Vagina (tissue), 2 donors: Measurements from ENCODE around the gene C1QTNF1. TPM values are rescaled to one million over a fixed set of nuclear protein-coding genes. Genes with fewer than 3 reads are reported as not detected.
A peak's percentile ranks its signal among the peaks of the same experiment; 100 is the strongest.
"Not testable (repeated sequence)": the region's sequence is repeated elsewhere in the genome, so short reads cannot be mapped to it uniquely, and the experiment has no call there.

Experiments
- DNase-seq, 2 donors: peaks; one replicate each; pipeline ENCODE4 v3.0.0-alpha.2; 2017; ENCODE audit errors: extremely low spot score in 2 of 2
- H3K27ac ChIP-seq: fragments of 200-600 bp; sonication (generic); one replicate; pipeline ENCODE4 v1.5.1; 2019
- H3K27me3 ChIP-seq: fragments of 200-600 bp; sonication (generic); one replicate; pipeline ENCODE4 v1.5.1; 2019
- H3K36me3 ChIP-seq, 2 donors: fragments of 200-600 bp; sonication (generic); one replicate each; pipeline ENCODE4 v1.5.1; 2017 to 2019
- H3K4me1 ChIP-seq: fragments of 200-600 bp; sonication (generic); one replicate; pipeline ENCODE4 v1.5.1; 2019
- H3K4me3 ChIP-seq, 2 donors: fragments of 200-600 bp; sonication (generic); 1 replicate in 1 of 2; 2 replicates in 1 of 2; pipeline ENCODE4 v1.5.1; 2016 to 2019
- H3K9me3 ChIP-seq: fragments of 200-600 bp; sonication (generic); one replicate; pipeline ENCODE4 v1.5.1; 2019
- POLR2A ChIP-seq, 2 donors: fragments of 450-650 bp; IDR thresholded peaks; one replicate each; pipeline ENCODE4 v1.6.1; 2017; ENCODE audit warnings: antibody characterized with exemption in 2 of 2, mild to moderate bottlenecking in 2 of 2, moderate library complexity in 2 of 2
- POLR2AphosphoS5 ChIP-seq, 2 donors: sonication (generic); formaldehyde crosslinking; IDR thresholded peaks; one replicate each; pipeline ENCODE4 v1.9.0; 2017; ENCODE audit warnings: antibody characterized with exemption in 2 of 2, mild to moderate bottlenecking in 2 of 2, low read depth in 1 of 2; ENCODE audit not compliant: insufficient read depth in 1 of 2
- intact Hi-C: fragments of 100-400 bp; cut with DNase I; formaldehyde crosslinking; loops from one replicate; pipeline ENCODE4 v1.15.1; 2023
- total RNA-seq: library from RNA; depleted of rRNA; stranded (reverse); fragments of >200 nt; gene quantifications from one replicate; pipeline ENCODE4 v1.2.3, GENCODE V29; 2016
- TF ChIP-seq, protein P1 (sequence below), 3 experiments: fragments of 450-650 bp in 2 of 3; fragments of 200-600 bp in 1 of 3; sonication (generic) in 1 of 3; IDR thresholded peaks; one replicate each; pipeline ENCODE4 v1.5.1; 2017 to 2019; ENCODE audit warnings: antibody characterized with exemption in 3 of 3, mild to moderate bottlenecking in 2 of 3, moderate library complexity in 2 of 3

C1QTNF1 gene
- total RNA-seq, 1 donor from 2014 or later = 30.7 TPM

DNA sequence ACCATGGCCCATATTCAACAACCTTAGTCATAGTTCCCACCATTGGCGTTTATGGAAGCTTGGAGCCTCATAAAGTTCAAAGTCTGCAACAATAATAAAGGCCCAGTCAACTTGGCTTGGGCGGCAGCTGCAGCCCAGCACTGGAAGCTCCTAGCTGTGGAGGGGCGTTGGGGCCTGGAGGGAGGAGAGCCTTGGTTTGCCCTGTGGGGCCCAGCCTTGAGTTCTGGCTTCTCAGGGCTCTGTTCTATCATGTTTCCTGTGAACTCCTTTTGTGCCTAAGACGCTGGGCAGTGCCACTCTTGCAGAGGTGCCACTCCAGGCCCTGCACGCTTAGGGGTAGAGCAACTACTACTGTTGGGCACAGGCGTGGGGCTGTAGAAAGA lies 49.7 kb downstream of the C1QTNF1 start:
- no peak for TF ChIP-seq POLR2A (IDR thresholded peaks at IDR 0.05)
- TF ChIP-seq, protein P1, sequence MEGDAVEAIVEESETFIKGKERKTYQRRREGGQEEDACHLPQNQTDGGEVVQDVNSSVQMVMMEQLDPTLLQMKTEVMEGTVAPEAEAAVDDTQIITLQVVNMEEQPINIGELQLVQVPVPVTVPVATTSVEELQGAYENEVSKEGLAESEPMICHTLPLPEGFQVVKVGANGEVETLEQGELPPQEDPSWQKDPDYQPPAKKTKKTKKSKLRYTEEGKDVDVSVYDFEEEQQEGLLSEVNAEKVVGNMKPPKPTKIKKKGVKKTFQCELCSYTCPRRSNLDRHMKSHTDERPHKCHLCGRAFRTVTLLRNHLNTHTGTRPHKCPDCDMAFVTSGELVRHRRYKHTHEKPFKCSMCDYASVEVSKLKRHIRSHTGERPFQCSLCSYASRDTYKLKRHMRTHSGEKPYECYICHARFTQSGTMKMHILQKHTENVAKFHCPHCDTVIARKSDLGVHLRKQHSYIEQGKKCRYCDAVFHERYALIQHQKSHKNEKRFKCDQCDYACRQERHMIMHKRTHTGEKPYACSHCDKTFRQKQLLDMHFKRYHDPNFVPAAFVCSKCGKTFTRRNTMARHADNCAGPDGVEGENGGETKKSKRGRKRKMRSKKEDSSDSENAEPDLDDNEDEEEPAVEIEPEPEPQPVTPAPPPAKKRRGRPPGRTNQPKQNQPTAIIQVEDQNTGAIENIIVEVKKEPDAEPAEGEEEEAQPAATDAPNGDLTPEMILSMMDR (IDR thresholded peaks at IDR 0.05) = no peak
- TF ChIP-seq POLR2AphosphoS5 (IDR thresholded peaks at IDR 0.05; ENCODE audit: insufficient read depth in 1 of 2, low read depth in 1 of 2) = no peak
- no peak for DNase-seq
- intact Hi-C loops = no loop called here
- peak overlapping the region in 1 of 2 donors; percentile 92 for H3K4me3 ChIP-seq
- no peaks in the 10 kb centered on the region for H3K27me3 ChIP-seq
- H3K27ac ChIP-seq = peak overlapping the region; percentile 90
- peaks cover 0 to 9% of the 10 kb centered on the region in 2 donors for H3K36me3 ChIP-seq
- no peaks in the 10 kb centered on the region for H3K9me3 ChIP-seq
- H3K4me1 ChIP-seq = peaks cover 28% of the 10 kb centered on the region

DNA sequence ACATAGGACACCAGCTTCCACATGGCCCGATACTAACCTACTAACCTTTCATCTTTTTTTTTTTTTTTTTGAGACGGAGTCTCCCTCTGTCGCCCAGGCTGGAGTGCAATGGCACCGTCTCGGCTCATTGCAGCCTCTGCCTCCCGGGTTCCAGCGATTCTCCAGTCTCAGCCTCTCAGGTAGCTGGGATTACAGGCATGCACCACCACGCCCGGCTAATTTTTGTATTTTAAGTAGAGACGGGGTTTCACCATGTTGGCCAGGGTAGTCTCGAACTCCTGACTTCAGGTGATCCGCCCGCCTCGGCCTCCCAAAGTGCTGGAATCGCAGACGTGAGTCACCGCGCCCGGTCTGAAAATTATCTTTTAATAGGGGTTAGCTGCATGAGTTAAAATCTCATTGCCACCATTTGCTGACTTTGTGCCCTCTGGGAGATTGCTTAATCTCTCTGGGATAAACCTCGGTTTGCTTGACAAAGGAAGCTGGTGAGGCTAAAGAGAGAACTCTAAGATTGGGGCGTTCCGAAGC lies 50.2 kb downstream of the C1QTNF1 start:
- peak; percentile 16 to 68 for TF ChIP-seq POLR2AphosphoS5 (IDR thresholded peaks at IDR 0.05; ENCODE audit: insufficient read depth in 1 of 2, low read depth in 1 of 2)
- intact Hi-C loops, H3K9me3 ChIP-seq, H3K27me3 ChIP-seq, DNase-seq, H3K36me3 ChIP-seq: not testable (repeated sequence)
- Histone ChIP-seq H3K4me3 (peak overlapping the region; percentile 91 to 92), H3K27ac (peak overlapping the region; percentile 90), H3K4me1 (peaks cover 28% of the 10 kb centered on the region)

DNA sequence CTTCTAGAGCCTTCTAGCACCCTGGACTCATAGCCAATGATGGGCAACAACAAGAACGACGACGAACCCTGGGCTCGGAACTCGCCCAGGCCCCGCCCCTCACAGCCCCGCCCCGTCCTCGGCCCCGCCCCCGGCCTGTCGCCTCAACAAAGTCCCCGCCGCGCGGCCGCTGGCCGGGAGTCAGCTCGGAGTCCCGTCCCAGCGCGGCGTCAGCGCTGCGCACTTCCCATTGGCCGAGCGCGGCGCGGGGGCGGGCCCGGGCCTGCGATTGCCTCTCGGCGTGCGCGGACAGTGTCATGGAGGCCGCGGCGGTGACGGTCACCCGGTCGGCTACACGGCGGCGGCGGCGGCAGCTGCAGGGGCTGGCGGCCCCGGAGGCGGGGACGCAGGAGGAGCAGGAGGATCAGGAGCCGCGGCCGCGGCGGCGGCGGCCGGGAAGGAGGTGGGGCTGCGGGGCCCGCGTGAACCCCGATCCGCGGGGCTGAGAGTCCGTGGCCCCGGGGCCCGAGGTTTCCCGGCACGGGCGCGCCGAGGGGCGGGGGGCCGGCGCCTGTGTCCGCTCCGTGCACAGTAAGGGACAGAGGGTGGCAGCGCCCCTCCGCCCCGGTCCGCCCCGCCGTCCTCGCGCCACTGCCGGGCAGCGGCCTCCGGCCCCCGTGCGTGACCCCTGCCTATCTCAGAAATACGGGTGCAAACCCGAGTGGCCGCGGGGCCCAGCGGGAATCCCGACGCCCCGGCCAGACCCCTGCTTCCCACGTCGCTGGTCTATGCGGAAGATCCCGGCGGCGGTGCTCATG lies 50.9 kb downstream of the C1QTNF1 start, which contains the start of gene ENGASE:
Gene ENGASE, plus strand, starts transcription at position 176 of the 797 bp plus-strand sequence. Its CDS starts 121 bp downstream, at position 297.
- Histone ChIP-seq H3K4me3 (peak within 1 kb of the TSS; percentile 91 to 92), H3K36me3 (peaks cover 0 to 14% of the 10 kb centered on the region in 2 donors), H3K27me3 (no peaks in the 10 kb centered on the region), H3K9me3 (no peaks in the 10 kb centered on the region), H3K27ac (peak within 1 kb of the TSS; percentile 90), H3K4me1 (peaks cover 28% of the 10 kb centered on the region)
- intact Hi-C loops = no loop called here
- TF ChIP-seq POLR2AphosphoS5 (IDR thresholded peaks at IDR 0.05; ENCODE audit: insufficient read depth in 1 of 2, low read depth in 1 of 2) (peak in 1 of 2 donors; percentile 3), POLR2A (IDR thresholded peaks at IDR 0.05) (peak in 1 of 2 donors; percentile 53)
- TF ChIP-seq, protein P1 (IDR thresholded peaks at IDR 0.05) = no peak
- no peak for DNase-seq

DNA sequence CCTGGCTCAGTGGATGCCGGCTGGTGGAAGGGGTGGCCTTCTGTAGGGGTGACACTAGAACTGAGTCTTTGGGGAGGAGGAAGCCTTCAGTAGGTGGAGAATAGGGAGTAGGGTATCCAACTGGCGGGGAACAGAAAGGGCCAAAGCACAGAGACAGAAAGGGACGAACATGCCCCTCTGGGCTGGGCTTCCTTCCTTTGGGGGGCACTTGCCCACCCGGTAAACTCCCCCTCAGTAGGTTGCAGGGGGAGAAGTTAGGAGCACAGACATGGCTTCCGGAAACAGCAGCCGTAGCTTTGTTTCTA lies 51.4 kb downstream of the C1QTNF1 start:
- Histone ChIP-seq H3K4me1 (peaks cover 28% of the 10 kb centered on the region), H3K36me3 (peaks cover 0 to 19% of the 10 kb centered on the region in 2 donors), H3K27ac (peak overlapping the region; percentile 90), H3K9me3 (no peaks in the 10 kb centered on the region), H3K27me3 (no peaks in the 10 kb centered on the region), H3K4me3 (peak overlapping the region; percentile 91 to 92)
- no peak for DNase-seq
- TF ChIP-seq POLR2A (IDR thresholded peaks at IDR 0.05) = no peak
- no peak for TF ChIP-seq POLR2AphosphoS5 (IDR thresholded peaks at IDR 0.05; ENCODE audit: insufficient read depth in 1 of 2, low read depth in 1 of 2)
- TF ChIP-seq, protein P1 (IDR thresholded peaks at IDR 0.05) = no peak
- intact Hi-C loops = no loop called here

DNA sequence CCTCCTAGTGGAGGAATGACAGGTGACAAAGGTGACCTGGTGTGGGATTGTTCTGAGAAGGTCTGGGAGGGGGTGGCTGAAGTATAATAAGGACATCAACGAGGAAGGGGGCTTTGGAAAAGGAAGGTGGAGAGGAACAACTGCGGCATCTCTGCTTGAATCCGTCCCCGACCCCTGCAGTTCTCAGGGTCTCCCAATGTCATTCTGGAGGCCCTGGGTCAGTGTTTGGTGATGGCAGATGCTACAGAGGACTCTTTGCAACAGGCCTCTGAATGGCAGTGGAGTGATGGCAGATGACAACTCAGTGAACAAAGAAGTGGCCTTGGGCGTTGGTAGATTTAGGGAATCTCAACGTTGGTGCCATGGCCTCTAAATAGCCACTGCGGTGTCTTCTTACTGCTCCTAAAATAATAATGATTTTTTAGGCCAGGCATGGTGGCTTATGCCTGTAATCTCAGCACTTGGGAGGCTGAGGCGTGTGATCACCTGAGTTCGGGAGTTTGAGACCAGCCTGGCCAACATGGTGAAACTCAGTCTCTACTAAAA lies 52.0 kb downstream of the C1QTNF1 start:
- no peaks in the 10 kb centered on the region for H3K27me3 ChIP-seq
- no peak for TF ChIP-seq POLR2A (IDR thresholded peaks at IDR 0.05)
- TF ChIP-seq POLR2AphosphoS5 (IDR thresholded peaks at IDR 0.05; ENCODE audit: insufficient read depth in 1 of 2, low read depth in 1 of 2) = no peak
- TF ChIP-seq, protein P1 (IDR thresholded peaks at IDR 0.05) = no peak
- H3K9me3 ChIP-seq = no peaks in the 10 kb centered on the region
- peaks cover 28% of the 10 kb centered on the region for H3K4me1 ChIP-seq
- intact Hi-C loops = no loop called here
- no peak for DNase-seq
- peak overlapping the region; percentile 91 to 92 for H3K4me3 ChIP-seq
- no peak overlapping the region for H3K27ac ChIP-seq
- H3K36me3 ChIP-seq = peaks cover 0 to 25% of the 10 kb centered on the region in 2 donors
